Thyroid gland (tissue), 4 donors: ENCODE measurements around the gene TPD52L1.

ENCODE experiments used
- CTCF ChIP-seq, 6 experiments: fragments of 200-600 bp in 3 of 6; fragments of 450-650 bp in 3 of 6; sonication (generic) in 3 of 6; IDR thresholded peaks; one replicate each; pipeline ENCODE4 v1.5.1; 2016 to 2019; ENCODE audit warnings: antibody characterized with exemption in 6 of 6, mild to moderate bottlenecking in 2 of 6, inconsistent platforms in 1 of 6, moderate library complexity in 1 of 6
- POLR2A ChIP-seq, 2 donors: fragments of 450-650 bp; IDR thresholded peaks; one replicate each; pipeline ENCODE4 v1.6.1; 2017; ENCODE audit warnings: antibody characterized with exemption in 2 of 2, mild to moderate bottlenecking in 2 of 2, moderate library complexity in 1 of 2

DNA sequence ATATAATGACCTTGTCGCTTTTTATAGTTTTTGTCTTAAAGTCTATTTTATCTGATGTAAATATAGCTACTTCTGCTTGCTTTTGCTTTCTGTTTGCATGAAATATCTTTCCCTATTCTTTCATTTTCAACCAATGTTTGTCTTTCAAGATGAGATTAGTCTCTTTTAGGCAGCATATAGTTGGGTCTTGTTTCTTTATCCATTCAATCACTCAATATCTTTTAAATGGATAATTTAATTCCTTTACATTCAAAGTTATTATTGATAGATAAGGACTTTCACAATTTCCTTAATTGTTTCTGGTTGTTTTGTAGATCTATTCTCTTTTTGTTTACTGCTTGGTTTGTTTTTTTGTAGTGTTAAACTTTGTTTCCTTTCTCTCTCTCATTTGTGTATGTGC lies 43.5 kb upstream of the TPD52L1 start:
- TF ChIP-seq POLR2A (IDR thresholded peaks at IDR 0.05) (no peak), CTCF (IDR thresholded peaks at IDR 0.05) (no peak)
